IMR-90 (cell line): Measurements from ENCODE around the gene ABHD3. TPM values are rescaled to one million over a fixed set of nuclear protein-coding genes. Genes with fewer than 3 reads are reported as not detected.

ENCODE experiments used
- ATAC-seq: fragments of 200-7000 bp; cut with Tn5 transposase; 2 replicates; pipeline ENCODE4 v1.9.1; 2020; ENCODE audit warnings: low read depth, mild to moderate bottlenecking, moderate library complexity
- BruUV-seq: library from RNA; stranded (reverse); fragments of 400-500 nt; replicated peaks from 2 replicates; lab custom pipeline; 2021; lab: Mats Ljungman, UMichigan
- CTCF ChIA-PET: fragments of 300-600 bp; formaldehyde crosslinking; extraction: SDS; loops from one replicate; lab custom pipeline; 2021; ENCODE audit warnings: antibody characterized with exemption; lab: Yijun Ruan, JAX
- POLR2A ChIA-PET: fragments of 300-600 bp; sonication (Branson Sonifier 250); formaldehyde crosslinking; loops from one replicate; lab custom pipeline; 2022; ENCODE audit warnings: antibody characterized with exemption; ENCODE audit not compliant: unreplicated experiment; lab: Charles Lee
- DNase-seq: peaks from one replicate; pipeline ENCODE4 v3.0.0; 2013
- H2AFZ ChIP-seq: replicated peaks from 2 replicates; pipeline ENCODE3; 2013; ENCODE audit warnings: low read length, mild to moderate bottlenecking; ENCODE audit not compliant: poor library complexity
- H2AK5ac ChIP-seq: 2 replicates; pipeline ENCODE4 v1.6.1; 2013; ENCODE audit warnings: low read depth, low read length, inconsistent platforms
- H2AK9ac ChIP-seq: replicated peaks from 2 replicates; pipeline ENCODE3; 2013; ENCODE audit warnings: mild to moderate bottlenecking, low read depth, low read length, moderate library complexity; ENCODE audit not compliant: poor library complexity
- H2BK120ac ChIP-seq: 2 replicates; pipeline ENCODE4 v1.6.1; 2013; ENCODE audit warnings: low read depth, low read length, inconsistent platforms
- H2BK15ac ChIP-seq: 3 replicates; pipeline ENCODE4 v1.6.1; 2013; ENCODE audit warnings: low read depth, low read length, inconsistent platforms
- H2BK20ac ChIP-seq: 2 replicates; pipeline ENCODE4 v1.6.1; 2013; ENCODE audit warnings: low read depth, mild to moderate bottlenecking, inconsistent platforms, low read length, moderate library complexity
- H2BK5ac ChIP-seq: 2 replicates; pipeline ENCODE4 v1.6.1; 2013; ENCODE audit warnings: mild to moderate bottlenecking, low read depth, low read length, inconsistent platforms; ENCODE audit not compliant: poor library complexity, severe bottlenecking
- H3K14ac ChIP-seq: replicated peaks from 2 replicates; pipeline ENCODE4 v1.6.1; 2013; ENCODE audit warnings: low read depth, low read length, inconsistent platforms
- H3K18ac ChIP-seq: 2 replicates; pipeline ENCODE4 v1.6.1; 2013; ENCODE audit warnings: low read depth, low read length, control low read depth
- H3K23ac ChIP-seq: 2 replicates; pipeline ENCODE4 v1.6.1; 2013; ENCODE audit warnings: low read depth, low read length, inconsistent platforms
- H3K27ac ChIP-seq: 2 replicates; pipeline ENCODE4 v1.5.1; 2013; ENCODE audit warnings: mild to moderate bottlenecking, control low read depth, low read length; ENCODE audit not compliant: insufficient read depth
- H3K27me3 ChIP-seq: 2 replicates; pipeline ENCODE4 v1.6.1; 2013; ENCODE audit warnings: low read length; ENCODE audit not compliant: control insufficient read depth, insufficient read depth
- H3K36me3 ChIP-seq: 2 replicates; pipeline ENCODE4 v1.6.1; 2013; ENCODE audit warnings: low read length, mixed read lengths; ENCODE audit not compliant: control insufficient read depth, insufficient read depth
- H3K4ac ChIP-seq: 2 replicates; pipeline ENCODE4 v1.6.1; 2013; ENCODE audit warnings: low read depth, low read length, inconsistent platforms
- H3K4me1 ChIP-seq: 2 replicates; pipeline ENCODE4 v1.6.1; 2013; ENCODE audit warnings: low read length, mixed read lengths; ENCODE audit not compliant: control insufficient read depth, insufficient read depth
- H3K4me2 ChIP-seq: 2 replicates; pipeline ENCODE4 v1.6.1; 2013; ENCODE audit warnings: low read depth, mild to moderate bottlenecking, control low read depth, low read length, moderate library complexity
- H3K4me3 ChIP-seq: 2 replicates; pipeline ENCODE4 v1.5.1; 2013; ENCODE audit warnings: low read depth, mild to moderate bottlenecking, control low read depth, low read length, moderate library complexity; ENCODE audit not compliant: insufficient read depth
- H3K56ac ChIP-seq: 2 replicates; pipeline ENCODE4 v1.6.1; 2013; ENCODE audit warnings: low read length, inconsistent platforms; ENCODE audit not compliant: insufficient read depth; ENCODE audit errors: extremely low read depth
- H3K79me1 ChIP-seq, 2 experiments: 2 replicates each; pipeline ENCODE4 v1.6.1; 2013; ENCODE audit warnings: low read length in 2 of 2, inconsistent platforms in 1 of 2, low read depth in 1 of 2
- H3K9ac ChIP-seq: 2 replicates; pipeline ENCODE4 v1.6.1; 2013; ENCODE audit warnings: low read depth, low read length, control low read depth
- H3K9me1 ChIP-seq: 2 replicates; pipeline ENCODE4 v1.6.1; 2013; ENCODE audit warnings: low read length, inconsistent platforms; ENCODE audit not compliant: insufficient read depth
- H3K9me3 ChIP-seq: 2 replicates; pipeline ENCODE4 v1.6.1; 2013; ENCODE audit warnings: low read length; ENCODE audit not compliant: control insufficient read depth, insufficient read depth
- H4K20me1 ChIP-seq: 2 replicates; pipeline ENCODE4 v1.6.1; 2013; ENCODE audit warnings: low read length, inconsistent platforms; ENCODE audit not compliant: insufficient read depth
- H4K5ac ChIP-seq: 2 replicates; pipeline ENCODE4 v1.6.1; 2013; ENCODE audit warnings: mild to moderate bottlenecking, low read depth, low read length, control low read depth
- H4K8ac ChIP-seq, 2 experiments: 2 replicates each; pipeline ENCODE4 v1.6.1; 2013; ENCODE audit warnings: low read depth in 2 of 2, low read length in 2 of 2, control low read depth in 1 of 2, inconsistent platforms in 1 of 2
- H4K91ac ChIP-seq: 2 replicates; pipeline ENCODE4 v1.6.1; 2013; ENCODE audit warnings: low read depth, low read length, inconsistent platforms; ENCODE audit not compliant: insufficient read depth
- BHLHE40 ChIP-seq: fragments of 150-350 bp; IDR thresholded peaks from 2 replicates; pipeline ENCODE4 v1.6.1; 2016; ENCODE audit warnings: mild to moderate bottlenecking, low read depth, low read length
- CEBPB ChIP-seq: IDR thresholded peaks from 2 replicates; pipeline ENCODE4 v1.6.1; 2012; ENCODE audit warnings: low read depth, low read length, improper control_type of control experiment
- CHD1 ChIP-seq: IDR thresholded peaks from 2 replicates; pipeline ENCODE4 v1.6.1; 2012; ENCODE audit warnings: low read depth, low read length, improper control_type of control experiment
- FOS ChIP-seq: fragments of 150-350 bp; IDR thresholded peaks from 2 replicates; pipeline ENCODE4 v1.6.1; 2016; ENCODE audit warnings: low read depth, low read length
- MAFK ChIP-seq: IDR thresholded peaks from 2 replicates; pipeline ENCODE4 v1.6.1; 2012; ENCODE audit warnings: low read depth, low read length, improper control_type of control experiment
- MAZ ChIP-seq: IDR thresholded peaks from 2 replicates; pipeline ENCODE4 v1.6.1; 2012; ENCODE audit warnings: low read depth, mild to moderate bottlenecking, low read length, improper control_type of control experiment, moderate library complexity, borderline replicate concordance
- MXI1 ChIP-seq: IDR thresholded peaks from 2 replicates; pipeline ENCODE4 v1.6.1; 2012; ENCODE audit warnings: low read depth, mild to moderate bottlenecking, low read length, moderate library complexity, borderline replicate concordance
- NFE2L2 ChIP-seq: fragments of 150-350 bp; IDR thresholded peaks from 2 replicates; pipeline ENCODE4 v1.6.1; 2016; ENCODE audit warnings: low read depth, mild to moderate bottlenecking, low read length
- POLR2A ChIP-seq: IDR thresholded peaks from 2 replicates; pipeline ENCODE4 v1.6.1; 2012; ENCODE audit warnings: mild to moderate bottlenecking, low read depth, low read length
- RAD21 ChIP-seq: IDR thresholded peaks from 2 replicates; pipeline ENCODE4 v1.6.1; 2012; ENCODE audit warnings: low read length, improper control_type of control experiment
- RCOR1 ChIP-seq: IDR thresholded peaks from 2 replicates; pipeline ENCODE4 v1.6.1; 2012; ENCODE audit warnings: mild to moderate bottlenecking, low read length, improper control_type of control experiment; ENCODE audit not compliant: insufficient replicate concordance
- RFX5 ChIP-seq: IDR thresholded peaks from 2 replicates; pipeline ENCODE4 v1.8.0; 2012; ENCODE audit warnings: low read depth, mild to moderate bottlenecking, low read length, moderate library complexity
- SMC3 ChIP-seq: fragments of 150-350 bp; IDR thresholded peaks from 2 replicates; pipeline ENCODE4 v1.6.1; 2016; ENCODE audit warnings: low read depth, mild to moderate bottlenecking, antibody characterized with exemption, low read length, moderate library complexity
- WGBS, 2 experiments: methylation state at CpG; one replicate each; pipeline versions ENCODE4 v1.1.5 to v1.1.7; 2013; ENCODE audit warnings: missing lambda C conversion rate in 2 of 2; ENCODE audit not compliant: insufficient read length in 1 of 2; ENCODE audit errors: extremely low coverage in 2 of 2; 5-methylcytosine and 5-hydroxymethylcytosine counted together
- dilution Hi-C: fragments of 300-500 bp; cut with HindIII; formaldehyde crosslinking; loops from one replicate; pipeline ENCODE4 v1.14.3; 2018; ENCODE audit warnings: low sequenced_read_pairs; ENCODE audit not compliant: unreplicated experiment
- in situ Hi-C: fragments of 300-500 bp; cut with MboI; formaldehyde crosslinking; loops from 3 replicates; pipeline ENCODE4 v1.14.3; 2019; ENCODE audit warnings: low sequenced_read_pairs, inconsistent platforms, mixed read lengths
- intact Hi-C: fragments of 100-400 bp; cut with micrococcal nuclease; formaldehyde crosslinking; loops from 2 replicates; pipeline ENCODE4 v1.10.0; 2022
- polyA plus RNA-seq, 3 experiments: library from polyadenylated mRNA; depleted of rRNA; stranded (reverse); fragments of >200 nt; gene quantifications; 2 replicates each; pipeline ENCODE4 v1.2.3, GENCODE V29; 2012; ENCODE audit warnings: low replicate concordance in 1 of 3
- total RNA-seq: library from RNA; depleted of rRNA; stranded (reverse); fragments of >200 nt; gene quantifications from 2 replicates; pipeline ENCODE4 v1.2.3, GENCODE V29; 2012
- TF ChIP-seq, protein P1 (sequence below): fragments of 150-350 bp; IDR thresholded peaks from 2 replicates; pipeline ENCODE4 v1.6.1; 2016; ENCODE audit warnings: low read depth, mild to moderate bottlenecking, low read length, moderate library complexity, borderline replicate concordance
- TF ChIP-seq, protein P2 (sequence below): conservative IDR thresholded peaks from 2 replicates; pipeline ENCODE4 v1.5.1; 2012; ENCODE audit warnings: mild to moderate bottlenecking, low read depth, low read length, improper control_type of control experiment

The ABHD3 gene
- total and polyA plus RNA-seq, 2 of the 4 experiments (the other 2 are of a cell fraction) = 4.5 to 5.5 TPM

DNA sequence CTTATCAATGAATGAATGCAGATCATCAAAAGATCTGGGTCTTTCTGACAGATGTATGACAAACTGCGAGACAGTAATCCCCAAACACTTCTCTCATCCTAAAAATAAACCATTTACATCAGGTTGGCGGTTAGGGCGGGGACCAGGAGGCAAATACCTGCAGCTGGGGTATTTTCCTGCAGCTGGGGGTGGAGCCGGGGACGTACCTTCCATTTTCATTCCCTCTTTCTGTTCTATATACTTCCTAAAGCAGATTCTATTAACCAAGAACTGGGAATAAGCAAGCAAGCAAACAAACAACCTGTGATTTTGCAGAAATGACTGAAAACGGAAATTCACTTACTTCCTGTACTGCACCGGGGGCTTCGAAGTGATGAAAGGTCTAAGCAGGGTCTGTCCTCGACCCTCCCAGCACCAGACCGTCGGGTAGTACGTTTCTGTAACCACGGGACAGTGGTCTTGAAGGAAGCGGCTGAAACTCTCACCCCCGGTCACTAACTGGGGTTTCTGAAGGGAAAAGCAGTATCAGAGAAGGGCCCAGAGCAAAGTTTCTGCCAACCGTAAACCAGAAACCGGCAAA lies 1.2 kb downstream of the ABHD3 start (continued):
- TF ChIP-seq MXI1 = no peak

- no peak overlapping the region for H4K8ac ChIP-seq
- H3K27ac ChIP-seq = no peak overlapping the region
- BruUV-seq = no TSS peak
- in situ Hi-C loops (no loop called here), dilution Hi-C loops (no loop called here), intact Hi-C loops (loop anchor here (1.0 to 5.0 kb wide), 3 partner anchors 38 to 215 kb away; partner anchors contain the start of gene MIB1)
- no peak overlapping the region for H3K23ac ChIP-seq
- DNase-seq (no peak), ATAC-seq (no peak)
- H3K4me3 ChIP-seq = no peak overlapping the region
- no peak overlapping the region for H2AK9ac ChIP-seq
- no peak overlapping the region for H3K18ac ChIP-seq
- no peak overlapping the region for H3K56ac ChIP-seq
- H3K79me1 ChIP-seq = peaks cover 6 to 19% of the 10 kb centered on the region in 2 experiments; a peak in 3 of 4 replicates
- no peaks in the 10 kb centered on the region; the same call in 1 of the 2 replicates for H3K4me1 ChIP-seq
- no peak overlapping the region for H3K9ac ChIP-seq
- no peak overlapping the region for H2BK120ac ChIP-seq
- no peaks in the 10 kb centered on the region for H3K9me3 ChIP-seq
- WGBS, 2 experiments = 100% methylated on average over 2 of the region's 5 CpGs; no CpG with 5 or more reads in 1 of the 2 experiments
- H3K27me3 ChIP-seq = no peaks in the 10 kb centered on the region
- no peak overlapping the region for H2AK5ac ChIP-seq
- H4K20me1 ChIP-seq = no peaks in the 10 kb centered on the region
- no peaks in the 10 kb centered on the region for H3K9me1 ChIP-seq
- H2BK15ac ChIP-seq = no peak overlapping the region
- no peak overlapping the region for H4K5ac ChIP-seq
- no peak overlapping the region for H2BK20ac ChIP-seq
- no peak overlapping the region for H4K91ac ChIP-seq
- H2BK5ac ChIP-seq = no peak overlapping the region
- no peak overlapping the region for H2AFZ ChIP-seq
- H3K36me3 ChIP-seq = no peaks in the 10 kb centered on the region
- ChIA-PET POLR2A (no interaction called here), CTCF (no interaction called here)
- no peak overlapping the region for H3K14ac ChIP-seq
- H3K4me2 ChIP-seq = no peak overlapping the region
- TF ChIP-seq MAFK (no peak), SMC3 (no peak), BHLHE40 (no peak), CEBPB (no peak), MXI1 (no peak), RFX5 (no peak), MAZ (no peak), POLR2A (no peak), CHD1 (no peak), RCOR1 (no peak), RAD21 (no peak), FOS (no peak), NFE2L2 (no peak)
- TF ChIP-seq, protein P1, sequence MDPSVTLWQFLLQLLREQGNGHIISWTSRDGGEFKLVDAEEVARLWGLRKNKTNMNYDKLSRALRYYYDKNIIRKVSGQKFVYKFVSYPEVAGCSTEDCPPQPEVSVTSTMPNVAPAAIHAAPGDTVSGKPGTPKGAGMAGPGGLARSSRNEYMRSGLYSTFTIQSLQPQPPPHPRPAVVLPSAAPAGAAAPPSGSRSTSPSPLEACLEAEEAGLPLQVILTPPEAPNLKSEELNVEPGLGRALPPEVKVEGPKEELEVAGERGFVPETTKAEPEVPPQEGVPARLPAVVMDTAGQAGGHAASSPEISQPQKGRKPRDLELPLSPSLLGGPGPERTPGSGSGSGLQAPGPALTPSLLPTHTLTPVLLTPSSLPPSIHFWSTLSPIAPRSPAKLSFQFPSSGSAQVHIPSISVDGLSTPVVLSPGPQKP = no peak
- TF ChIP-seq, protein P2, sequence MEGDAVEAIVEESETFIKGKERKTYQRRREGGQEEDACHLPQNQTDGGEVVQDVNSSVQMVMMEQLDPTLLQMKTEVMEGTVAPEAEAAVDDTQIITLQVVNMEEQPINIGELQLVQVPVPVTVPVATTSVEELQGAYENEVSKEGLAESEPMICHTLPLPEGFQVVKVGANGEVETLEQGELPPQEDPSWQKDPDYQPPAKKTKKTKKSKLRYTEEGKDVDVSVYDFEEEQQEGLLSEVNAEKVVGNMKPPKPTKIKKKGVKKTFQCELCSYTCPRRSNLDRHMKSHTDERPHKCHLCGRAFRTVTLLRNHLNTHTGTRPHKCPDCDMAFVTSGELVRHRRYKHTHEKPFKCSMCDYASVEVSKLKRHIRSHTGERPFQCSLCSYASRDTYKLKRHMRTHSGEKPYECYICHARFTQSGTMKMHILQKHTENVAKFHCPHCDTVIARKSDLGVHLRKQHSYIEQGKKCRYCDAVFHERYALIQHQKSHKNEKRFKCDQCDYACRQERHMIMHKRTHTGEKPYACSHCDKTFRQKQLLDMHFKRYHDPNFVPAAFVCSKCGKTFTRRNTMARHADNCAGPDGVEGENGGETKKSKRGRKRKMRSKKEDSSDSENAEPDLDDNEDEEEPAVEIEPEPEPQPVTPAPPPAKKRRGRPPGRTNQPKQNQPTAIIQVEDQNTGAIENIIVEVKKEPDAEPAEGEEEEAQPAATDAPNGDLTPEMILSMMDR = no peak
- no peak overlapping the region for H3K4ac ChIP-seq
Measured at GRCh38 chr18:21702602-21703001, 2.0 kb downstream of the ABHD3 start.
